GM13977 (cell line): Measurements from ENCODE around the gene KCNJ5.

Experiments
- DNase-seq: peaks from one replicate; pipeline ENCODE4 v3.0.0; 2012; ENCODE audit warnings: low spot score
- in situ Hi-C: fragments of 300-500 bp; cut with MboI; formaldehyde crosslinking; loops from one replicate; pipeline ENCODE4 v1.12.0; 2022; ENCODE audit warnings: low sequenced_read_pairs, low pct_unique_long_range_greater_than_20kb, mixed read lengths, inconsistent platforms; ENCODE audit not compliant: unreplicated experiment
- TF ChIP-seq, protein P1 (sequence below): IDR thresholded peaks from 2 replicates; pipeline ENCODE4 v1.5.1; 2012; ENCODE audit warnings: mild to moderate bottlenecking, control low read depth; ENCODE audit not compliant: insufficient read depth; ENCODE audit errors: extremely low read depth, missing control alignments

The KCNJ5 gene

DNA sequence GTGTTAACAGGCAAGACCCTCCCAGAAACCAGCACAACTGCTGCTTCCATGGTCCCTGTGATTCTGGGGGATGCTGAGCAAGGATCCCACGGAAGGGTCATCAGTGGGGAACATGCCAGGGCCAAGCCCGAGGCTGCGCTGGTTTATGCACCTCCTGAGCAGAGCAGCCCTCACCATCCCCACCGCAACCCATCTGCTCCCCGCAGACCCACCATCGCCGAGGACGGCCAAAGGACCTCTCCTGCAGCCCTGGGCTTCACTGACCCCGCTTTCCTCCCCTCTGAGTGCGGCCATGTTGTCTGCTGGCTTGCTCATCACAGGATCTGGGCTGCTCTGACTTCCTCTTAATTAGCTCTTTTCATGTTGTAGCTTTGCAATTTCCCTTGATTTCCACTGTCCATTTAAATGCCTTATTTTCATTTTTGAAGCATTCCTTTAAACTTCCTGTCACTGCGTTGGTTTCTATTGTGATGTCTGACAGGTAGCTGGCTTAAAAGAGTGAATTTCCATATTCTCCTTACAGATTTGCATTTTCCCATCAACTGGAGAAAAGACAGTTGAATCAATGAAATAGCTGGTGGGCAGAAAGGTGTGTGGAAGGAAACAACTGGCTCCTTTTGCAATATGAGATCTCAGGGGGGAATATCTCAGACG is 36.7 kb downstream of the KCNJ5 start:
- in situ Hi-C loops = no loop called here
- TF ChIP-seq, protein P1, sequence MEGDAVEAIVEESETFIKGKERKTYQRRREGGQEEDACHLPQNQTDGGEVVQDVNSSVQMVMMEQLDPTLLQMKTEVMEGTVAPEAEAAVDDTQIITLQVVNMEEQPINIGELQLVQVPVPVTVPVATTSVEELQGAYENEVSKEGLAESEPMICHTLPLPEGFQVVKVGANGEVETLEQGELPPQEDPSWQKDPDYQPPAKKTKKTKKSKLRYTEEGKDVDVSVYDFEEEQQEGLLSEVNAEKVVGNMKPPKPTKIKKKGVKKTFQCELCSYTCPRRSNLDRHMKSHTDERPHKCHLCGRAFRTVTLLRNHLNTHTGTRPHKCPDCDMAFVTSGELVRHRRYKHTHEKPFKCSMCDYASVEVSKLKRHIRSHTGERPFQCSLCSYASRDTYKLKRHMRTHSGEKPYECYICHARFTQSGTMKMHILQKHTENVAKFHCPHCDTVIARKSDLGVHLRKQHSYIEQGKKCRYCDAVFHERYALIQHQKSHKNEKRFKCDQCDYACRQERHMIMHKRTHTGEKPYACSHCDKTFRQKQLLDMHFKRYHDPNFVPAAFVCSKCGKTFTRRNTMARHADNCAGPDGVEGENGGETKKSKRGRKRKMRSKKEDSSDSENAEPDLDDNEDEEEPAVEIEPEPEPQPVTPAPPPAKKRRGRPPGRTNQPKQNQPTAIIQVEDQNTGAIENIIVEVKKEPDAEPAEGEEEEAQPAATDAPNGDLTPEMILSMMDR = no peak

DNA sequence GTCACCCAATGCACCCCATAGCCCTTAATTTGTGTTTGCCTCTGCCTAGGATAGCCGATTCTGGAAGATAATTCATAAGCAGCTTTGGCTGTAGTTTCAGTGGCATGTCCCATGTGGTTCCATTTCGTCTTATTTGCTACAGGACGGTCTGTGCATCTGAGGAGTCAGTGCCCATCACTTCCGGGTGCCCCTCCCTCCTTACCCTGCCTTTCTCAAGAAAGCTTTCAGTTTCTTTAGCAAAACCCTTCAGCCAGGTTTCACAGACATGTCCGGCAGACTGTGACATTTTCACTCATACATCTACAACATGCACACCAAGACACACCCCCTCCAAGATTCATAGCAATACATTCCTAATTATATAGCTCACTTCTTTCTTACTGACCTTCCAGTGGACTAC is 37.2 kb downstream of the KCNJ5 start:
- peak; percentile 85 for DNase-seq
- TF ChIP-seq, protein P1 = no peak
- in situ Hi-C loops = no loop called here

More for the DNA sequence above, 36.7 kb downstream of the KCNJ5 start:
- DNase-seq = no peak

DNA sequence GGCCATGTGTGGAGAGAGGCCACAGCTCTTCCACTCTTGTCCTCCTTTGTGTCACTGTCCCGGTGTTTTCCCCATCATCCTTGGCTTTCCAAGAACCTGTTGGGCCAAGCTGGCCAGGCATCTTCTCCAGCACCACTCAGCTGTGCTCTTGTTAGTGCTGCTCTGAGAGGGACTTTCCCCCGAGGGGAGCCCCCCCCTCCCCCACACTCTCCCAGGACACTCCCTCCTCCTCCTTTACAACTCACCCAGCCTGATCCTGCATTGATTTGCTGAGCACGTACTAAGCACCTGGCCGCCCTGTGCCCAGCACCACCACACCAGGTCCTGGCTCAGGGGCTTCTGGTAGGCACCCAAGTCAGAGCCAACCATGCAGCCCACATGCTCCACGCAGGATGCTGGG is 38.3 kb downstream of the KCNJ5 start:
- peak; percentile 62 for DNase-seq
- in situ Hi-C loops = no loop called here
- TF ChIP-seq, protein P1 = no peak

DNA sequence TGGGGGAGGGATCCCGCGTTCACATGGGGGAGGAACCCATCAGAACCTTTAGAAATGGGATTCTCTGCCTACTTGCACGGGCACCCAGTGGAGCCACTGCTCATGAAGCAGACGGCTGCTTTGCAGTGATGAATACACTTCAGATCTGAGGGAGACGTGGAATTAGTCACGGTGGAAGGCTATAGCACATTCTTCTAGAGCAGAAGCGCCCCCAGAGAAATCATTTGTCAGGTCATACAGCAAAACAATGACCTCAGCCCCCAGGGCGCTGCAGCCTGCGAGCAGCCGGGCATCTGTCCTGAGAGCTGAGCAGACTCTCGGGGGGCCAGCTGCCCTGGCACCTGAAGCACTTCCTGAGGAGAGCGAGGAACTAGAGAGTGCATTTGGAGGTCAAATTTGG is 38.8 kb downstream of the KCNJ5 start:
- no peak for DNase-seq
- in situ Hi-C loops = no loop called here

DNA sequence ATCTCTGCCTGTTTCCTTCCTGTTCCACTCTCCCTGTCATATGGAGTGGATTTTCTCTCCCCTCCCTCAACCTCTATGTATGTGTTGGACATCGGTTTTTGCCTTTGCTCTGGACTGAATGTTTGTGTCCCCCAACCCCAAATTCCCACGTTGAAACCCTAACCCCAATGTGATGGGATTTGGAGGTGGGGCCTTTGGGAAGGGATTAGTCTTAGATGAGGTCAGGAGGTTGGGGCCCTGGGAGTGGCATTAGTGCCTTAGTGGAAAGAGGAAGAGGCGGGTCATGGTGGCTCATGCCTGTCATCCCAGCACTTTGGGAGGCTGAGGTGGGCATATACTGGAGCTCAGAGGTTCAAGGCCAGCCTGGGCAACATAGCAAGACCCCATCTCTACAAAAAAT is 39.9 kb downstream of the KCNJ5 start:
- no peak for DNase-seq
- TF ChIP-seq, protein P1 = no peak
- in situ Hi-C loops = no loop called here

More for the DNA sequence above, 38.8 kb downstream of the KCNJ5 start:
- TF ChIP-seq, protein P1 = no peak

DNA sequence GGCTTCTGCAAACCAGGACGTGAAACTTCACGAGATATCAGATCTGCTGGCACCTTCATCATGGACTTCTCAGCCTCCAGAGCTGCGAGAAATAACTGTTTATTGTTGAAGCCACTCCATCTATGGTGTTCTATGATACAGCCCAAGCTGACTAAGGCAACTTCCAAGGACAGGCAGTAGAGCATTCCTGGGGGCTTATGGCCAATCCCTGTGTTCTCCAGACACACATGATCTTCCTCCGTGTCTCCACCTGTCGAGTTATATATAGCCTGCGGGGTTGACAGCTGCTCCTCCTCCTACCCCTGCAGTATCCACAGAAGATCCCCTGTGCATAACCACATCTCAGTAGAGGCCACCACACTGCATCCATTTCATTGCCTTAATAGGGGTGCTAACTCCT is 40.5 kb downstream of the KCNJ5 start:
- TF ChIP-seq, protein P1 = no peak
- in situ Hi-C loops = no loop called here
- no peak for DNase-seq
